Activated CD4-positive, CD25-positive, alpha-beta regulatory T cell (primary cell): ENCODE data around the gene GPR45.
A peak's percentile ranks its signal among the peaks of the same experiment; 100 is the strongest.
"Not testable (repeated sequence)": the region's sequence is repeated elsewhere in the genome, so short reads cannot be mapped to it uniquely, and the experiment has no call there.

ENCODE experiments used
- DNase-seq, 4 experiments: peaks; one replicate each; lab custom pipeline; 2025; lab: John Stamatoyannopoulos, UW

GPR45 gene

GRCh38 chr2:105241443-105241842 is at the start of gene GPR45:
GPR45 (plus strand) TSS chr2:105241743; CDS start chr2:105241859, 116 bp downstream.
- DNase-seq = no peak

- no peak for DNase-seq
Observed at GRCh38 chr2:105194022-105194675, 47.4 kb upstream of the GPR45 start.

GRCh38 chr2:105196651-105197050 is 44.9 kb upstream of the GPR45 start:
- no peak for DNase-seq

- no peak for DNase-seq
Observed at GRCh38 chr2:105215586-105216192, 25.9 kb upstream of the GPR45 start.

- no peak for DNase-seq
Observed at GRCh38 chr2:105220604-105221003, 20.9 kb upstream of the GPR45 start.

- DNase-seq = no peak
Observed at GRCh38 chr2:105224444-105224843, 17.1 kb upstream of the GPR45 start.

- no peak for DNase-seq
Observed at GRCh38 chr2:105231232-105231619, 10.3 kb upstream of the GPR45 start.

GRCh38 chr2:105235388-105236059 is 6.0 kb upstream of the GPR45 start:
- DNase-seq = peak in 2 of 4 experiments; percentile 27 to 28

GRCh38 chr2:105236060-105236424 is 5.5 kb upstream of the GPR45 start:
- DNase-seq = no peak

GRCh38 chr2:105237045-105237765 is 4.3 kb upstream of the GPR45 start:
- DNase-seq = no peak

- no peak for DNase-seq
Observed at GRCh38 chr2:105238664-105239240, 2.8 kb upstream of the GPR45 start.

- DNase-seq = no peak
Observed at GRCh38 chr2:105239924-105240323, 1.6 kb upstream of the GPR45 start.

- DNase-seq = no peak
Observed at GRCh38 chr2:105242286-105242993, 897 bp downstream of the GPR45 start.

- no peak for DNase-seq
Observed at GRCh38 chr2:105243961-105244360, 2.4 kb downstream of the GPR45 start.

GRCh38 chr2:105244451-105244850 is 2.9 kb downstream of the GPR45 start:
- no peak for DNase-seq

GRCh38 chr2:105248316-105249070 is 7.0 kb downstream of the GPR45 start:
- no peak for DNase-seq

GRCh38 chr2:105249181-105249580 is 7.6 kb downstream of the GPR45 start:
- DNase-seq = no peak

GRCh38 chr2:105249891-105250290 is 8.3 kb downstream of the GPR45 start:
- DNase-seq = no peak

- DNase-seq = not testable (repeated sequence)
Observed at GRCh38 chr2:105251016-105251648, 9.6 kb downstream of the GPR45 start.

- DNase-seq = no peak
Observed at GRCh38 chr2:105252271-105252670, 10.7 kb downstream of the GPR45 start.
